ENCODE results near the gene RAD51B. TPM values are rescaled to one million over a fixed set of nuclear protein-coding genes. Genes with fewer than 3 reads are reported as not detected.
A peak's percentile ranks its signal among the peaks of the same experiment; 100 is the strongest.

The RAD51B gene
- total RNA-seq, 1 donor from 2014 or later: 28.5 TPM

- Histone ChIP-seq H3K4me3 (no peak overlapping the region), H3K9me3 (peaks cover 6% of the 10 kb centered on the region), H3K4me1 (peaks cover 17% of the 10 kb centered on the region), H3K27me3 (no peaks in the 10 kb centered on the region), H3K36me3 (no peaks in the 10 kb centered on the region), H3K27ac (no peak overlapping the region)
- intact Hi-C loops (cut with DNase I): no loop called here
- TF ChIP-seq CTCF (IDR thresholded peaks at IDR 0.05) (no peak), POLR2AphosphoS5 (IDR thresholded peaks at IDR 0.05; ENCODE audit: insufficient read depth in 1 of 2, low read depth in 1 of 2) (no peak), POLR2A (IDR thresholded peaks at IDR 0.05) (no peak)
- DNase-seq (ENCODE audit: extremely low spot score in 2 of 2): no peak
Measured at GRCh38 chr14:68645371-68645770, 825.8 kb downstream of the RAD51B start.

- intact Hi-C loops (cut with DNase I): no loop called here
- H3K27me3 ChIP-seq: no peaks in the 10 kb centered on the region
- H3K4me3 ChIP-seq: no peak overlapping the region
- TF ChIP-seq CTCF (IDR thresholded peaks at IDR 0.05) (no peak), POLR2A (IDR thresholded peaks at IDR 0.05) (no peak), POLR2AphosphoS5 (IDR thresholded peaks at IDR 0.05; ENCODE audit: insufficient read depth in 1 of 2, low read depth in 1 of 2) (no peak)
- H3K36me3 ChIP-seq: no peaks in the 10 kb centered on the region
- peaks cover 30% of the 10 kb centered on the region for H3K4me1 ChIP-seq
- no peaks in the 10 kb centered on the region for H3K9me3 ChIP-seq
- peak; percentile 28 to 69 for DNase-seq (ENCODE audit: extremely low spot score in 2 of 2)
- H3K27ac ChIP-seq: peak overlapping the region; percentile 13
Measured at GRCh38 chr14:68649476-68650189, 830.1 kb downstream of the RAD51B start.

- TF ChIP-seq CTCF (IDR thresholded peaks at IDR 0.05): no peak
- no peak for TF ChIP-seq POLR2A (IDR thresholded peaks at IDR 0.05)
- TF ChIP-seq POLR2AphosphoS5 (IDR thresholded peaks at IDR 0.05; ENCODE audit: insufficient read depth in 1 of 2, low read depth in 1 of 2): no peak
- Histone ChIP-seq H3K4me3 (no peak overlapping the region), H3K27me3 (no peaks in the 10 kb centered on the region), H3K27ac (no peak overlapping the region), H3K9me3 (no peaks in the 10 kb centered on the region), H3K4me1 (peaks cover 39% of the 10 kb centered on the region), H3K36me3 (no peaks in the 10 kb centered on the region)
- intact Hi-C loops (cut with DNase I): no loop called here
- no peak for DNase-seq (ENCODE audit: extremely low spot score in 2 of 2)
Measured at GRCh38 chr14:68650404-68650994, 830.9 kb downstream of the RAD51B start.

GRCh38 chr14:68651075-68651474, 831.5 kb downstream of the RAD51B start:
- intact Hi-C loops (cut with DNase I): no loop called here
- Histone ChIP-seq H3K36me3 (no peaks in the 10 kb centered on the region), H3K9me3 (no peaks in the 10 kb centered on the region), H3K4me1 (peaks cover 44% of the 10 kb centered on the region), H3K27me3 (no peaks in the 10 kb centered on the region), H3K27ac (no peak overlapping the region), H3K4me3 (no peak overlapping the region)
- TF ChIP-seq POLR2AphosphoS5 (IDR thresholded peaks at IDR 0.05; ENCODE audit: insufficient read depth in 1 of 2, low read depth in 1 of 2) (no peak), CTCF (IDR thresholded peaks at IDR 0.05) (no peak), POLR2A (IDR thresholded peaks at IDR 0.05) (no peak)
- peak in 1 of 2 donors; percentile 46 for DNase-seq (ENCODE audit: extremely low spot score in 2 of 2)

Measured in vagina (tissue), 2 donors.